Measurements from ENCODE around the gene DNAJB4. TPM values are rescaled to one million over a fixed set of nuclear protein-coding genes. Genes with fewer than 3 reads are reported as not detected.

DNAJB4 gene
- total RNA-seq, 1 experiment from 2014 or later: 23.4 TPM

DNA sequence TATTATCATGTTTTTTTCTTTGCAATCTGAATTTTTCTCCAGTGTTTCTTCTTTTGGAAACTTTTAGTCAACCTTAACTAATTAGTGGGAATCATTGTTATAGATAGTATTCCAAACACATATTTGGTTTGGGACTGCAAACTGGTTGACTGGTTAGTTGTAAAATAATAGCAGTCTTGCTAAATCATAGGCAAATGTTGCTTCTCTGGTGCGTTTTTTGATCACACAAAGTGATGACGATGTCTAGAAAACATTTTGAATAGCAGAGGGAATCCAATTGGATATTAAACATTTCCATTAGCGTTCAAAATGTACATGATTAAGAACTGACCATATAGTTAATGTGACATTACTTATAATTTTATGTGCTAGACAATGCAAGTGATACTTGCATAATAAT, 4.5 kb downstream of the DNAJB4 start (continued):
- TF ChIP-seq, protein P1, sequence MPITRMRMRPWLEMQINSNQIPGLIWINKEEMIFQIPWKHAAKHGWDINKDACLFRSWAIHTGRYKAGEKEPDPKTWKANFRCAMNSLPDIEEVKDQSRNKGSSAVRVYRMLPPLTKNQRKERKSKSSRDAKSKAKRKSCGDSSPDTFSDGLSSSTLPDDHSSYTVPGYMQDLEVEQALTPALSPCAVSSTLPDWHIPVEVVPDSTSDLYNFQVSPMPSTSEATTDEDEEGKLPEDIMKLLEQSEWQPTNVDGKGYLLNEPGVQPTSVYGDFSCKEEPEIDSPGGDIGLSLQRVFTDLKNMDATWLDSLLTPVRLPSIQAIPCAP (CRISPR knock-in tag; IDR thresholded peaks at IDR 0.05): no peak
- TF ChIP-seq, protein P2, sequence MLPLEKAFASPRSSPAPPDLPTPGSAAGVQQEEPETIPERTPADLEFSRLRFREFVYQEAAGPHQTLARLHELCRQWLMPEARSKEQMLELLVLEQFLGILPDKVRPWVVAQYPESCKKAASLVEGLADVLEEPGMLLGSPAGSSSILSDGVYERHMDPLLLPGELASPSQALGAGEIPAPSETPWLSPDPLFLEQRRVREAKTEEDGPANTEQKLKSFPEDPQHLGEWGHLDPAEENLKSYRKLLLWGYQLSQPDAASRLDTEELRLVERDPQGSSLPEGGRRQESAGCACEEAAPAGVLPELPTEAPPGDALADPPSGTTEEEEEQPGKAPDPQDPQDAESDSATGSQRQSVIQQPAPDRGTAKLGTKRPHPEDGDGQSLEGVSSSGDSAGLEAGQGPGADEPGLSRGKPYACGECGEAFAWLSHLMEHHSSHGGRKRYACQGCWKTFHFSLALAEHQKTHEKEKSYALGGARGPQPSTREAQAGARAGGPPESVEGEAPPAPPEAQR (CRISPR knock-in tag; IDR thresholded peaks at IDR 0.05): no peak
- TF ChIP-seq ATF1 (CRISPR knock-in tag; IDR thresholded peaks at IDR 0.05) (no peak), ZNF121 (CRISPR knock-in tag; IDR thresholded peaks at IDR 0.05) (no peak), NFYB (CRISPR knock-in tag; conservative IDR thresholded peaks at IDR 0.05; ENCODE audit: low read depth) (no peak)

DNA sequence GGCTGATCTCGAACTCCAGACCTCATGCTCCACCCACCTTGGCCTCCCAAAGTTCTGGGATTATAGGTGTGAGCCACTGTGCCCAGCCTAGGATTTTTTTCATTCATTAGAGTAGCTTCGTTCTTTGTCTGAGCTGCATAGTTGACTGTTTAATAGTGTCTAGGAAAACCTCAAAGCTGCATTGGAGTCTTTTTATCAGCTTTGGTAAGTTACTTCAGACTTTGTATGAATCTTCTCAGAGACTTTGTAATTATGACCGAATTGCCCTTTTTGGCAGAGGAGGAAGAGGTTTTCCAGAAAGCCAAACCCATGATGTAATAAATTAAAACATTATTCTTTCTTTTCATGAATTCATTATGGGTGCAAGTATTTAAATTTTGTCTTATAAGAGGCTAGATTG, 5.1 kb downstream of the DNAJB4 start:
- POLR2A ChIA-PET: no interaction called here

DNA sequence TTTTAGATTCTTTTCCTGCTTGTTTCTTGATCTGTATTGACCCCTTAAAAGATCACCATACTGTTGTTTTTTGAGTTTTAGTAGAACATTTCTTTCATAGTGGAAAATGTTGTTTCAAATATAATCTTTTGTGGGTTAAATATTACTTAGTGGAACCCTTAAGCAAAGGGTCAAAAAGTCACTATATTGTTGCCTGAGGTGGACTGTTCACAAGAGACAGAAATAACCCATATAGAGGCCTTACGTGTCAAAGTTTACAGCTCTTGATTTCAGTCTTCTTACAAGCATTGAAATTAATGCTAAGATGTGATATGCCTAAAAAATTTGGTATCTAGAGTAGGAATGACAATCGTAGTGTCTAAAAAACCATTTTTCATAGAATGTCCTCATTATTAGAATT, 6.3 kb downstream of the DNAJB4 start:
- H3K9me3 Mint-ChIP-seq: no peaks in the 10 kb centered on the region
- H3K4me1 Mint-ChIP-seq: peaks cover 9% of the 10 kb centered on the region
- no peaks in the 10 kb centered on the region for H3K27me3 Mint-ChIP-seq (ENCODE audit: low read depth)
- DNase-seq (ENCODE audit: low spot score) (no peak), ATAC-seq (no peak)
- ChIA-PET POLR2A (no interaction called here), CTCF (no interaction called here)
- H3K4me3 Mint-ChIP-seq: no peak overlapping the region
- TF ChIP-seq, protein P3, sequence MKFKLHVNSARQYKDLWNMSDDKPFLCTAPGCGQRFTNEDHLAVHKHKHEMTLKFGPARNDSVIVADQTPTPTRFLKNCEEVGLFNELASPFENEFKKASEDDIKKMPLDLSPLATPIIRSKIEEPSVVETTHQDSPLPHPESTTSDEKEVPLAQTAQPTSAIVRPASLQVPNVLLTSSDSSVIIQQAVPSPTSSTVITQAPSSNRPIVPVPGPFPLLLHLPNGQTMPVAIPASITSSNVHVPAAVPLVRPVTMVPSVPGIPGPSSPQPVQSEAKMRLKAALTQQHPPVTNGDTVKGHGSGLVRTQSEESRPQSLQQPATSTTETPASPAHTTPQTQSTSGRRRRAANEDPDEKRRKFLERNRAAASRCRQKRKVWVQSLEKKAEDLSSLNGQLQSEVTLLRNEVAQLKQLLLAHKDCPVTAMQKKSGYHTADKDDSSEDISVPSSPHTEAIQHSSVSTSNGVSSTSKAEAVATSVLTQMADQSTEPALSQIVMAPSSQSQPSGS (CRISPR knock-in tag; IDR thresholded peaks at IDR 0.05; ENCODE audit: borderline replicate concordance, low read depth): no peak
- no peak for TF ChIP-seq RELA (CRISPR knock-in tag; IDR thresholded peaks at IDR 0.05; ENCODE audit: borderline replicate concordance)
- H3K36me3 Mint-ChIP-seq: 0 out of 2 replicates have a peak, but pooled peaks cover 3% of the 10 kb centered on the region
- H3K27ac Mint-ChIP-seq: no peak overlapping the region

More for the DNA sequence above, 5.1 kb downstream of the DNAJB4 start:
- H3K27ac Mint-ChIP-seq: no peak overlapping the region
- CTCF ChIA-PET: no interaction called here
- 0 out of 2 replicates have a peak, but pooled peaks cover 3% of the 10 kb centered on the region for H3K36me3 Mint-ChIP-seq
- peaks cover 20% of the 10 kb centered on the region for H3K4me1 Mint-ChIP-seq
- no peak for DNase-seq (ENCODE audit: low spot score)
- H3K4me3 Mint-ChIP-seq: no peak overlapping the region
- no peaks in the 10 kb centered on the region for H3K9me3 Mint-ChIP-seq
- no peaks in the 10 kb centered on the region for H3K27me3 Mint-ChIP-seq (ENCODE audit: low read depth)
- no peak for ATAC-seq
- TF ChIP-seq, protein P4, sequence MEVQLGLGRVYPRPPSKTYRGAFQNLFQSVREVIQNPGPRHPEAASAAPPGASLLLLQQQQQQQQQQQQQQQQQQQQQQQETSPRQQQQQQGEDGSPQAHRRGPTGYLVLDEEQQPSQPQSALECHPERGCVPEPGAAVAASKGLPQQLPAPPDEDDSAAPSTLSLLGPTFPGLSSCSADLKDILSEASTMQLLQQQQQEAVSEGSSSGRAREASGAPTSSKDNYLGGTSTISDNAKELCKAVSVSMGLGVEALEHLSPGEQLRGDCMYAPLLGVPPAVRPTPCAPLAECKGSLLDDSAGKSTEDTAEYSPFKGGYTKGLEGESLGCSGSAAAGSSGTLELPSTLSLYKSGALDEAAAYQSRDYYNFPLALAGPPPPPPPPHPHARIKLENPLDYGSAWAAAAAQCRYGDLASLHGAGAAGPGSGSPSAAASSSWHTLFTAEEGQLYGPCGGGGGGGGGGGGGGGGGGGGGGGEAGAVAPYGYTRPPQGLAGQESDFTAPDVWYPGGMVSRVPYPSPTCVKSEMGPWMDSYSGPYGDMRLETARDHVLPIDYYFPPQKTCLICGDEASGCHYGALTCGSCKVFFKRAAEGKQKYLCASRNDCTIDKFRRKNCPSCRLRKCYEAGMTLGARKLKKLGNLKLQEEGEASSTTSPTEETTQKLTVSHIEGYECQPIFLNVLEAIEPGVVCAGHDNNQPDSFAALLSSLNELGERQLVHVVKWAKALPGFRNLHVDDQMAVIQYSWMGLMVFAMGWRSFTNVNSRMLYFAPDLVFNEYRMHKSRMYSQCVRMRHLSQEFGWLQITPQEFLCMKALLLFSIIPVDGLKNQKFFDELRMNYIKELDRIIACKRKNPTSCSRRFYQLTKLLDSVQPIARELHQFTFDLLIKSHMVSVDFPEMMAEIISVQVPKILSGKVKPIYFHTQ (CRISPR knock-in tag; IDR thresholded peaks at IDR 0.05): no peak
- TF ChIP-seq, protein P5, sequence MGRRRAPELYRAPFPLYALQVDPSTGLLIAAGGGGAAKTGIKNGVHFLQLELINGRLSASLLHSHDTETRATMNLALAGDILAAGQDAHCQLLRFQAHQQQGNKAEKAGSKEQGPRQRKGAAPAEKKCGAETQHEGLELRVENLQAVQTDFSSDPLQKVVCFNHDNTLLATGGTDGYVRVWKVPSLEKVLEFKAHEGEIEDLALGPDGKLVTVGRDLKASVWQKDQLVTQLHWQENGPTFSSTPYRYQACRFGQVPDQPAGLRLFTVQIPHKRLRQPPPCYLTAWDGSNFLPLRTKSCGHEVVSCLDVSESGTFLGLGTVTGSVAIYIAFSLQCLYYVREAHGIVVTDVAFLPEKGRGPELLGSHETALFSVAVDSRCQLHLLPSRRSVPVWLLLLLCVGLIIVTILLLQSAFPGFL (CRISPR knock-in tag; IDR thresholded peaks at IDR 0.05; ENCODE audit: borderline replicate concordance): no peak

DNA sequence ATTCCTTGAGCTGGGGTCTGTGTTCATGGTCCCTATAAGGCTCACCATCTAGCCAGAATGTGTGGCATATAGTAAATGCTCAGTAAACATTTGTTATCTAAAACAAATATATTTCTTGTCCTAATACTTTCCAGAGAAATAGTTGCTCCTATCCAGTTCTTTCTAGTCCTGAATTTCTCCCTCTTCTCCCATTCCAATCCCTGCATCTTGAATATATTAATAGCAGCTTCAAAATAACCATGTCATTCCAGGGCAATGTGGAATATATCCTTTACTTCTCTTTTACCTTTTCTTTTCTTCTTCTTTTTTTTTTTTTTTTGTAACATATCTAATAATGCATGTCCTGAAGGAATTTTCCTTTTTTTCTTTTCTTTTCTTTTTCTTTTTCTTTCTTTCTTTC, 10.4 kb downstream of the DNAJB4 start:
- POLR2A ChIA-PET: interaction anchor here (0.7 kb wide), 1 partner anchor 207 kb away, joined by 3 read pairs; no protein-coding TSS in a partner anchor
- no peaks in the 10 kb centered on the region for H3K9me3 Mint-ChIP-seq
- CTCF ChIA-PET: no interaction called here
- DNase-seq (ENCODE audit: low spot score): no peak
- no peaks in the 10 kb centered on the region for H3K27me3 Mint-ChIP-seq (ENCODE audit: low read depth)
- TF ChIP-seq, protein P6, sequence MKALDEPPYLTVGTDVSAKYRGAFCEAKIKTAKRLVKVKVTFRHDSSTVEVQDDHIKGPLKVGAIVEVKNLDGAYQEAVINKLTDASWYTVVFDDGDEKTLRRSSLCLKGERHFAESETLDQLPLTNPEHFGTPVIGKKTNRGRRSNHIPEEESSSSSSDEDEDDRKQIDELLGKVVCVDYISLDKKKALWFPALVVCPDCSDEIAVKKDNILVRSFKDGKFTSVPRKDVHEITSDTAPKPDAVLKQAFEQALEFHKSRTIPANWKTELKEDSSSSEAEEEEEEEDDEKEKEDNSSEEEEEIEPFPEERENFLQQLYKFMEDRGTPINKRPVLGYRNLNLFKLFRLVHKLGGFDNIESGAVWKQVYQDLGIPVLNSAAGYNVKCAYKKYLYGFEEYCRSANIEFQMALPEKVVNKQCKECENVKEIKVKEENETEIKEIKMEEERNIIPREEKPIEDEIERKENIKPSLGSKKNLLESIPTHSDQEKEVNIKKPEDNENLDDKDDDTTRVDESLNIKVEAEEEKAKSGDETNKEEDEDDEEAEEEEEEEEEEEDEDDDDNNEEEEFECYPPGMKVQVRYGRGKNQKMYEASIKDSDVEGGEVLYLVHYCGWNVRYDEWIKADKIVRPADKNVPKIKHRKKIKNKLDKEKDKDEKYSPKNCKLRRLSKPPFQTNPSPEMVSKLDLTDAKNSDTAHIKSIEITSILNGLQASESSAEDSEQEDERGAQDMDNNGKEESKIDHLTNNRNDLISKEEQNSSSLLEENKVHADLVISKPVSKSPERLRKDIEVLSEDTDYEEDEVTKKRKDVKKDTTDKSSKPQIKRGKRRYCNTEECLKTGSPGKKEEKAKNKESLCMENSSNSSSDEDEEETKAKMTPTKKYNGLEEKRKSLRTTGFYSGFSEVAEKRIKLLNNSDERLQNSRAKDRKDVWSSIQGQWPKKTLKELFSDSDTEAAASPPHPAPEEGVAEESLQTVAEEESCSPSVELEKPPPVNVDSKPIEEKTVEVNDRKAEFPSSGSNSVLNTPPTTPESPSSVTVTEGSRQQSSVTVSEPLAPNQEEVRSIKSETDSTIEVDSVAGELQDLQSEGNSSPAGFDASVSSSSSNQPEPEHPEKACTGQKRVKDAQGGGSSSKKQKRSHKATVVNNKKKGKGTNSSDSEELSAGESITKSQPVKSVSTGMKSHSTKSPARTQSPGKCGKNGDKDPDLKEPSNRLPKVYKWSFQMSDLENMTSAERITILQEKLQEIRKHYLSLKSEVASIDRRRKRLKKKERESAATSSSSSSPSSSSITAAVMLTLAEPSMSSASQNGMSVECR (CRISPR knock-in tag; IDR thresholded peaks at IDR 0.05; ENCODE audit: borderline replicate concordance): no peak
- no peak for TF ChIP-seq NR1H2 (CRISPR knock-in tag; IDR thresholded peaks at IDR 0.05)
- H3K4me3 Mint-ChIP-seq: no peak overlapping the region
- 0 out of 2 replicates have a peak, but pooled peaks cover 3% of the 10 kb centered on the region for H3K36me3 Mint-ChIP-seq
- ATAC-seq: no peak
- H3K4me1 Mint-ChIP-seq: no peaks in the 10 kb centered on the region
- no peak overlapping the region for H3K27ac Mint-ChIP-seq
